IMR-90 (cell line): ENCODE results near the gene LRIG1. TPM values are rescaled to one million over a fixed set of nuclear protein-coding genes. Genes with fewer than 3 reads are reported as not detected.

Experiments
- ATAC-seq: fragments of 200-7000 bp; cut with Tn5 transposase; 2 replicates; pipeline ENCODE4 v1.9.1; 2020; ENCODE audit warnings: low read depth, mild to moderate bottlenecking, moderate library complexity
- BruUV-seq: library from RNA; stranded (reverse); fragments of 400-500 nt; replicated peaks from 2 replicates; lab custom pipeline; 2021; lab: Mats Ljungman, UMichigan
- CTCF ChIA-PET: fragments of 300-600 bp; formaldehyde crosslinking; extraction: SDS; loops from one replicate; lab custom pipeline; 2021; ENCODE audit warnings: antibody characterized with exemption; lab: Yijun Ruan, JAX
- POLR2A ChIA-PET: fragments of 300-600 bp; sonication (Branson Sonifier 250); formaldehyde crosslinking; loops from one replicate; lab custom pipeline; 2022; ENCODE audit warnings: antibody characterized with exemption; ENCODE audit not compliant: unreplicated experiment; lab: Charles Lee
- DNase-seq: peaks from one replicate; pipeline ENCODE4 v3.0.0; 2013
- H2AFZ ChIP-seq: replicated peaks from 2 replicates; pipeline ENCODE3; 2013; ENCODE audit warnings: low read length, mild to moderate bottlenecking; ENCODE audit not compliant: poor library complexity
- H2AK5ac ChIP-seq: 2 replicates; pipeline ENCODE4 v1.6.1; 2013; ENCODE audit warnings: low read depth, low read length, inconsistent platforms
- H2AK9ac ChIP-seq: replicated peaks from 2 replicates; pipeline ENCODE3; 2013; ENCODE audit warnings: mild to moderate bottlenecking, low read depth, low read length, moderate library complexity; ENCODE audit not compliant: poor library complexity
- H2BK120ac ChIP-seq: 2 replicates; pipeline ENCODE4 v1.6.1; 2013; ENCODE audit warnings: low read depth, low read length, inconsistent platforms
- H2BK15ac ChIP-seq: 3 replicates; pipeline ENCODE4 v1.6.1; 2013; ENCODE audit warnings: low read depth, low read length, inconsistent platforms
- H2BK20ac ChIP-seq: 2 replicates; pipeline ENCODE4 v1.6.1; 2013; ENCODE audit warnings: low read depth, mild to moderate bottlenecking, inconsistent platforms, low read length, moderate library complexity
- H2BK5ac ChIP-seq: 2 replicates; pipeline ENCODE4 v1.6.1; 2013; ENCODE audit warnings: mild to moderate bottlenecking, low read depth, low read length, inconsistent platforms; ENCODE audit not compliant: poor library complexity, severe bottlenecking
- H3K14ac ChIP-seq: replicated peaks from 2 replicates; pipeline ENCODE4 v1.6.1; 2013; ENCODE audit warnings: low read depth, low read length, inconsistent platforms
- H3K18ac ChIP-seq: 2 replicates; pipeline ENCODE4 v1.6.1; 2013; ENCODE audit warnings: low read depth, low read length, control low read depth
- H3K23ac ChIP-seq: 2 replicates; pipeline ENCODE4 v1.6.1; 2013; ENCODE audit warnings: low read depth, low read length, inconsistent platforms
- H3K27ac ChIP-seq: 2 replicates; pipeline ENCODE4 v1.5.1; 2013; ENCODE audit warnings: mild to moderate bottlenecking, control low read depth, low read length; ENCODE audit not compliant: insufficient read depth
- H3K27me3 ChIP-seq: 2 replicates; pipeline ENCODE4 v1.6.1; 2013; ENCODE audit warnings: low read length; ENCODE audit not compliant: control insufficient read depth, insufficient read depth
- H3K36me3 ChIP-seq: 2 replicates; pipeline ENCODE4 v1.6.1; 2013; ENCODE audit warnings: low read length, mixed read lengths; ENCODE audit not compliant: control insufficient read depth, insufficient read depth
- H3K4ac ChIP-seq: 2 replicates; pipeline ENCODE4 v1.6.1; 2013; ENCODE audit warnings: low read depth, low read length, inconsistent platforms
- H3K4me1 ChIP-seq: 2 replicates; pipeline ENCODE4 v1.6.1; 2013; ENCODE audit warnings: low read length, mixed read lengths; ENCODE audit not compliant: control insufficient read depth, insufficient read depth
- H3K4me2 ChIP-seq: 2 replicates; pipeline ENCODE4 v1.6.1; 2013; ENCODE audit warnings: low read depth, mild to moderate bottlenecking, control low read depth, low read length, moderate library complexity
- H3K4me3 ChIP-seq: 2 replicates; pipeline ENCODE4 v1.5.1; 2013; ENCODE audit warnings: low read depth, mild to moderate bottlenecking, control low read depth, low read length, moderate library complexity; ENCODE audit not compliant: insufficient read depth
- H3K56ac ChIP-seq: 2 replicates; pipeline ENCODE4 v1.6.1; 2013; ENCODE audit warnings: low read length, inconsistent platforms; ENCODE audit not compliant: insufficient read depth; ENCODE audit errors: extremely low read depth
- H3K79me1 ChIP-seq, 2 experiments: 2 replicates each; pipeline ENCODE4 v1.6.1; 2013; ENCODE audit warnings: low read length in 2 of 2, inconsistent platforms in 1 of 2, low read depth in 1 of 2
- H3K9ac ChIP-seq: 2 replicates; pipeline ENCODE4 v1.6.1; 2013; ENCODE audit warnings: low read depth, low read length, control low read depth
- H3K9me1 ChIP-seq: 2 replicates; pipeline ENCODE4 v1.6.1; 2013; ENCODE audit warnings: low read length, inconsistent platforms; ENCODE audit not compliant: insufficient read depth
- H3K9me3 ChIP-seq: 2 replicates; pipeline ENCODE4 v1.6.1; 2013; ENCODE audit warnings: low read length; ENCODE audit not compliant: control insufficient read depth, insufficient read depth
- H4K20me1 ChIP-seq: 2 replicates; pipeline ENCODE4 v1.6.1; 2013; ENCODE audit warnings: low read length, inconsistent platforms; ENCODE audit not compliant: insufficient read depth
- H4K5ac ChIP-seq: 2 replicates; pipeline ENCODE4 v1.6.1; 2013; ENCODE audit warnings: mild to moderate bottlenecking, low read depth, low read length, control low read depth
- H4K8ac ChIP-seq, 2 experiments: 2 replicates each; pipeline ENCODE4 v1.6.1; 2013; ENCODE audit warnings: low read depth in 2 of 2, low read length in 2 of 2, control low read depth in 1 of 2, inconsistent platforms in 1 of 2
- H4K91ac ChIP-seq: 2 replicates; pipeline ENCODE4 v1.6.1; 2013; ENCODE audit warnings: low read depth, low read length, inconsistent platforms; ENCODE audit not compliant: insufficient read depth
- BHLHE40 ChIP-seq: fragments of 150-350 bp; IDR thresholded peaks from 2 replicates; pipeline ENCODE4 v1.6.1; 2016; ENCODE audit warnings: mild to moderate bottlenecking, low read depth, low read length
- CEBPB ChIP-seq: IDR thresholded peaks from 2 replicates; pipeline ENCODE4 v1.6.1; 2012; ENCODE audit warnings: low read depth, low read length, improper control_type of control experiment
- SMC3 ChIP-seq: fragments of 150-350 bp; IDR thresholded peaks from 2 replicates; pipeline ENCODE4 v1.6.1; 2016; ENCODE audit warnings: low read depth, mild to moderate bottlenecking, antibody characterized with exemption, low read length, moderate library complexity
- WGBS, 2 experiments: methylation state at CpG; one replicate each; pipeline versions ENCODE4 v1.1.5 to v1.1.7; 2013; ENCODE audit warnings: missing lambda C conversion rate in 2 of 2; ENCODE audit not compliant: insufficient read length in 1 of 2; ENCODE audit errors: extremely low coverage in 2 of 2; 5-methylcytosine and 5-hydroxymethylcytosine counted together
- dilution Hi-C: fragments of 300-500 bp; cut with HindIII; formaldehyde crosslinking; loops from one replicate; pipeline ENCODE4 v1.14.3; 2018; ENCODE audit warnings: low sequenced_read_pairs; ENCODE audit not compliant: unreplicated experiment
- in situ Hi-C: fragments of 300-500 bp; cut with MboI; formaldehyde crosslinking; loops from 3 replicates; pipeline ENCODE4 v1.14.3; 2019; ENCODE audit warnings: low sequenced_read_pairs, inconsistent platforms, mixed read lengths
- intact Hi-C: fragments of 100-400 bp; cut with micrococcal nuclease; formaldehyde crosslinking; loops from 2 replicates; pipeline ENCODE4 v1.10.0; 2022
- polyA plus RNA-seq, 3 experiments: library from polyadenylated mRNA; depleted of rRNA; stranded (reverse); fragments of >200 nt; gene quantifications; 2 replicates each; pipeline ENCODE4 v1.2.3, GENCODE V29; 2012; ENCODE audit warnings: low replicate concordance in 1 of 3
- total RNA-seq: library from RNA; depleted of rRNA; stranded (reverse); fragments of >200 nt; gene quantifications from 2 replicates; pipeline ENCODE4 v1.2.3, GENCODE V29; 2012

LRIG1 gene
- total and polyA plus RNA-seq, 2 of the 4 experiments (the other 2 are of a cell fraction) = 62.8 to 87.8 TPM

DNA sequence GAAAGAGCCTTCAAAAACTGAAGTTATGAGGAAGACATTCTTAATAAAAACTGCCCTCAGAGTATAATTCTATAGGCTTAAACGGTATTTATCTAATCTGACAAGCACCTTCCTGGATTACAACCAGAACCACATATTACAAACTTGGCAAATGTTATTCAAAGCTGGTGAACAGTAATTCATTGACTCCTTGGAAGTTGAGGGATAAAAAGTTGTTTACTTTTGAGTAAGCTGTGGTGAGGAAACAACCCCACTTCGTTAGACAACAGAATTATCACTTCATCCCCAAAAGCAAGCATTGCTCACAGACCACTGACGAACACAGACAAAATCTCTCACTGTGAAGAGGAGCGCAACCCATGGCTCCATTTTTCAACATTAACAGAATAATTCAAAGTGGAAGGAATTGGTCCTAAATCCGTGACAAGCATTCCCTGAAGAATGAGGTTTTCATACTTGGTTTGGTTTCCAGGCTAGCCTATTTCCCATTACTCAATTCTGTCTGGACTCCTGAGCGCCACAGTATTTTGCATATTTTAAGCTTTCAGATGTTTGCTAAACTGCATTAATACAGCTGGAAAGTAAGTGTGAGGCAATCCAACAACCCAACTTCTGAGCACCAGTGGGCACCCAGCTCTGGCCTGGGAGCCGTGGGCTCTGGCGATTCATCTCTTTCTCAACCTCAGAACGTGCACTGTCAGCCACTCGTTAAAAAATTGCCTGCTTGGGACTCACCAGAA is 32.7 kb downstream of the LRIG1 start:
- intact Hi-C loops (no loop called here), dilution Hi-C loops (no loop called here), in situ Hi-C loops (no loop called here)
- BruUV-seq = no TSS peak
- peak overlapping the region; percentile 48; the same call in 1 of the 3 replicates for H2BK15ac ChIP-seq
- ChIA-PET POLR2A (interaction anchor here (0.5 kb wide), 1 partner anchor 114 kb away, joined by 3 read pairs; no protein-coding TSS in a partner anchor), CTCF (no interaction called here)
- no peak overlapping the region for H3K4me3 ChIP-seq
- no peaks in the 10 kb centered on the region for H3K27me3 ChIP-seq
- H3K18ac ChIP-seq = no peak overlapping the region; the same call in 1 of the 2 replicates
- peak overlapping the region; percentile 12; the same call in 1 of the 2 replicates for H3K4me2 ChIP-seq
- no peak overlapping the region for H4K5ac ChIP-seq
- peak overlapping the region; percentile 50; the same call in 1 of the 2 replicates for H2BK20ac ChIP-seq
- no peak for ATAC-seq
- peaks cover 48 to 69% of the 10 kb centered on the region in 2 experiments for H3K79me1 ChIP-seq
- DNase-seq = peak; percentile 41
- no peaks in the 10 kb centered on the region for H3K36me3 ChIP-seq
- peak overlapping the region; percentile 62; the same call in 1 of the 2 replicates for H2BK120ac ChIP-seq
- peak overlapping the region; percentile 35; the same call in 1 of the 2 replicates for H3K4ac ChIP-seq
- H3K56ac ChIP-seq = no peak overlapping the region
- 0 out of 2 replicates have a peak overlapping the region, but pooled peaks have one; percentile 50 for H3K14ac ChIP-seq
- H2BK5ac ChIP-seq = no peak overlapping the region
- peak; percentile 58; the same call in 1 of the 2 replicates for TF ChIP-seq BHLHE40
- peak; percentile 71 for TF ChIP-seq CEBPB
- TF ChIP-seq SMC3 = no peak
- H3K27ac ChIP-seq = no peak overlapping the region
- H3K4me1 ChIP-seq = peaks cover 20% of the 10 kb centered on the region
- peak overlapping the region; percentile 54; the same call in 1 of the 2 replicates for H2AK5ac ChIP-seq
- H3K9me1 ChIP-seq = peaks cover 9% of the 10 kb centered on the region
- H3K9me3 ChIP-seq = no peaks in the 10 kb centered on the region
- H4K8ac ChIP-seq = no peak overlapping the region
- no peak overlapping the region for H2AK9ac ChIP-seq
- no peak overlapping the region for H3K9ac ChIP-seq
- peaks cover 17% of the 10 kb centered on the region; the same call in 1 of the 2 replicates for H4K20me1 ChIP-seq
- H4K91ac ChIP-seq = peak overlapping the region; percentile 40; the same call in 1 of the 2 replicates
- no CpG with 5 or more reads among the region's 10 CpGs for WGBS, 2 experiments
- peak overlapping the region; percentile 68; the same call in 1 of the 2 replicates for H3K23ac ChIP-seq
- no peak overlapping the region for H2AFZ ChIP-seq
